BJ (cell line): ENCODE data around the gene PDHX. TPM values are rescaled to one million over a fixed set of nuclear protein-coding genes. Genes with fewer than 3 reads are reported as not detected.

Experiments used
- CTCF ChIA-PET: fragments of 350-600 bp; formaldehyde crosslinking; extraction: SDS; loops from one replicate; lab custom pipeline; 2021; ENCODE audit warnings: antibody characterized with exemption, inconsistent platforms; lab: Yijun Ruan, JAX
- POLR2A ChIA-PET: fragments of 300-600 bp; sonication (Branson Sonifier 250); formaldehyde crosslinking; extraction: SDS; loops from one replicate; lab custom pipeline; 2021; ENCODE audit warnings: antibody characterized with exemption; lab: Charles Lee
- DNase-seq: peaks from one replicate; pipeline ENCODE4 v3.0.0-alpha.2; 2011; ENCODE audit warnings: low read depth
- H3K27me3 ChIP-seq: 2 replicates; pipeline ENCODE4 v1.6.0; 2011; ENCODE audit warnings: low read length; ENCODE audit not compliant: control insufficient read depth, insufficient read depth
- H3K36me3 ChIP-seq: 2 replicates; pipeline ENCODE4 v1.5.1; 2011; ENCODE audit warnings: low read length; ENCODE audit not compliant: control insufficient read depth, insufficient read depth
- H3K4me3 ChIP-seq: 2 replicates; pipeline ENCODE4 v1.5.1; 2011; ENCODE audit warnings: low read depth, mild to moderate bottlenecking, control low read depth, low read length
- polyA plus RNA-seq: library from polyadenylated mRNA; depleted of rRNA; stranded (reverse); fragments of >200 nt; gene quantifications from 2 replicates; pipeline ENCODE4 v1.2.3, GENCODE V29; 2011
- TF ChIP-seq, protein P1 (sequence below): IDR thresholded peaks from 2 replicates; pipeline ENCODE4 v1.5.1; 2011; ENCODE audit warnings: low read depth, mild to moderate bottlenecking, control low read depth, inconsistent platforms, low read length, moderate library complexity; ENCODE audit not compliant: insufficient read depth

Gene PDHX
- polyA plus RNA-seq, 1 experiment: 21.7 TPM

DNA sequence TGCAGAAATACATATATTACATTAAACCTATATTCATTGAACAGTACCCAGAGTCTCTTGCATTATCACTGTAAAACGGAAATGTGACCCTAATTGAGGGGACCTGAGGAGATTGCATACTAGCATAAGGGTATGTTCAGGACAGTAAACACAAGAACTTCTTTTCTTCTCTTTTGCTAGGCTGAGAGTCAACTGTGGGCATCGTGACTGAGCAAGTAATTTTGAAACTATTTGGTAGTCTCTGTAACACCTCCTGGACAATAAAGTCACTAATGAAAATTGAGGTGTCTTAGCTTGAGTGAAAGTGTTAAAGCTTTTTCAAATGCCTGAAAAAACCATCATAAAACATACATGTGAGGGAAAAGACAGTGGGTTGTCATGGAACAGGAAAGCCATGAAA, 90.9 kb downstream of the PDHX start:
- H3K36me3 ChIP-seq: no peaks in the 10 kb centered on the region
- ChIA-PET CTCF (interaction anchor here (1.1 kb wide), 1 partner anchor 385 kb away, joined by 3 read pairs; no protein-coding TSS in a partner anchor), POLR2A (no interaction called here)
- no peak for DNase-seq
- H3K4me3 ChIP-seq: no peak overlapping the region
- TF ChIP-seq, protein P1, sequence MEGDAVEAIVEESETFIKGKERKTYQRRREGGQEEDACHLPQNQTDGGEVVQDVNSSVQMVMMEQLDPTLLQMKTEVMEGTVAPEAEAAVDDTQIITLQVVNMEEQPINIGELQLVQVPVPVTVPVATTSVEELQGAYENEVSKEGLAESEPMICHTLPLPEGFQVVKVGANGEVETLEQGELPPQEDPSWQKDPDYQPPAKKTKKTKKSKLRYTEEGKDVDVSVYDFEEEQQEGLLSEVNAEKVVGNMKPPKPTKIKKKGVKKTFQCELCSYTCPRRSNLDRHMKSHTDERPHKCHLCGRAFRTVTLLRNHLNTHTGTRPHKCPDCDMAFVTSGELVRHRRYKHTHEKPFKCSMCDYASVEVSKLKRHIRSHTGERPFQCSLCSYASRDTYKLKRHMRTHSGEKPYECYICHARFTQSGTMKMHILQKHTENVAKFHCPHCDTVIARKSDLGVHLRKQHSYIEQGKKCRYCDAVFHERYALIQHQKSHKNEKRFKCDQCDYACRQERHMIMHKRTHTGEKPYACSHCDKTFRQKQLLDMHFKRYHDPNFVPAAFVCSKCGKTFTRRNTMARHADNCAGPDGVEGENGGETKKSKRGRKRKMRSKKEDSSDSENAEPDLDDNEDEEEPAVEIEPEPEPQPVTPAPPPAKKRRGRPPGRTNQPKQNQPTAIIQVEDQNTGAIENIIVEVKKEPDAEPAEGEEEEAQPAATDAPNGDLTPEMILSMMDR: no peak
- no peaks in the 10 kb centered on the region for H3K27me3 ChIP-seq

DNA sequence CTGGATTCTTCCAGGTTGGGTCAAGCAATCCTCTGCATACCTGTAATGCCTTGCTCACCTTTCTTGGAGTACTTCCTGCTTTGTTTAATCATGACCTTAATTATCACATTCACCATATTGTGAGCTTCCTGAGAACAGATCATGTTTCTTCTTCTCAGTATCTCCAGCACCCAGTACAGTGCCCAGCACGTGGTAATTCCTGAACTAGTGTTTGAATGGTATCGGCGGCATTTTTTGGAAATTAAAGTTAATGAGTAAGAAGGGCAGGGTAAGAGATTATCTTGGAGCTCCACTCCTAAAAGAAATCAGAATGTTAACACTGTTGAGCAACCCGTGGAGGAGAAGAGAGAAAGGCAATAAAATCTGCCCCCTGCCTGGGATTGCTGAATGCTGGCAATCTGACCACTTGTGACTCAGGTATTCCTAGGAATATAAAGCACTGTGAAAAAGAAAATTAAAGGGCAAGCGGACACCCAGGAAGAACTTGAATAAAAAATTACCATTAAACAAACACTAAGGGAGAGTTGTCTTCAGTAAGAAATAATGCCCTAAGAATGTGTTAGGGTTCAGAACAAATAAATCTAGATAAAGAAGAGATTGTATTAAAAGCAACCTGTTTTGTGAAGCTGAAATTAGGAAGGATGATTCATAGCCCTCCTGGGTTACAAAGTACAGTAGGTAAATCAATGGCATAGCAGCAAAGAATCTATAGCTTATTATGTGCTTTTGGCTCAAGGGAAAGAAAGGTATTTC, 92.9 kb downstream of the PDHX start:
- H3K36me3 ChIP-seq: no peaks in the 10 kb centered on the region
- H3K27me3 ChIP-seq: no peaks in the 10 kb centered on the region
- POLR2A ChIA-PET: no interaction called here
- no peak overlapping the region for H3K4me3 ChIP-seq
- TF ChIP-seq, protein P1: no peak
- CTCF ChIA-PET: interaction anchor here (0.8 to 1.7 kb wide), 7 partner anchors 8 to 383 kb away, joined by 3 to 9 read pairs (median 3); no protein-coding TSS in a partner anchor
- DNase-seq: no peak

DNA sequence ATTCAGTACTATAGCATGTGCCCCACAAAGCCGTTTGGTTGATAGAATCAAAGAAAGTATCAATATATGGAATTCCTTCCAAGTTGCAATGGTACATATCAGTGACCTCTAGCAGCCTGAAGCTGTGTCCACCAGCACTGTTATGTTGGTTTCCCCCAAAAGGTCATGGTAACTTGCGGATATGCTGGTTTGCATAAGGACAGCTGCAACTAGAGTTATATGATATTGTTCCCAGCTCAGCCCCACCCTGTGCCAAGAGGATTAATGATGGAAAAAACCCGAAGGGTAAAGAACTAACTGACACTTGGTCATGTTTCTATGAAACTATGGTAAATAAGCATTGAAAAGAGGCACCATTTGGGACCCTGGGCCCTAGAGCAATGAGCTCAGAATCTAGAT, 93.5 kb downstream of the PDHX start:
- no peaks in the 10 kb centered on the region for H3K36me3 ChIP-seq
- no peaks in the 10 kb centered on the region for H3K27me3 ChIP-seq
- ChIA-PET CTCF (interaction anchor here (0.9 to 1.7 kb wide), 4 partner anchors 9 to 382 kb away, joined by 3 to 9 read pairs (median 4); no protein-coding TSS in a partner anchor), POLR2A (no interaction called here)
- no peak overlapping the region for H3K4me3 ChIP-seq
- TF ChIP-seq, protein P1: no peak
- DNase-seq: no peak

DNA sequence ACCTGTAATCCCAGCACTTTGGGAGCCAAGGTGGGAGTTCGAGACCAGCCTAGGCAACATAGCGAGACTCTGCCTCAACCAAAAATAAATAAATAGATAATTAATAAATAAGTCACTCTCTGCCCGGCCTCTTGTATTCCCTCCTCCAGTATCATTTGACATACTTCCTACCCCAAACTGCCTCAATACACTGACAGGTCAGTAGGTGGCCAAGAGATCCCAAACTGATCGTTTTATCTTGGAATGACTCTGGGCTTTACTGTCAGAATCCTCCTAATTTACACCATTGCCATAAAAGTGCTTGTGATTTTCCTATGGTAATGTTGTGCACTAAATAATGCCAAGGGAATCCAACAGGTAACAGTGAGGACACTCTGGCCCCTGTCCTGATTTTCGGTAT, 94.2 kb downstream of the PDHX start:
- Histone ChIP-seq H3K4me3 (no peak overlapping the region), H3K36me3 (no peaks in the 10 kb centered on the region), H3K27me3 (no peaks in the 10 kb centered on the region)
- DNase-seq: no peak
- ChIA-PET CTCF (interaction anchor here (0.9 to 1.6 kb wide), 2 partner anchors 10 to 11 kb away, joined by 3 to 4 read pairs; no protein-coding TSS in a partner anchor), POLR2A (no interaction called here)
- TF ChIP-seq, protein P1: no peak

DNA sequence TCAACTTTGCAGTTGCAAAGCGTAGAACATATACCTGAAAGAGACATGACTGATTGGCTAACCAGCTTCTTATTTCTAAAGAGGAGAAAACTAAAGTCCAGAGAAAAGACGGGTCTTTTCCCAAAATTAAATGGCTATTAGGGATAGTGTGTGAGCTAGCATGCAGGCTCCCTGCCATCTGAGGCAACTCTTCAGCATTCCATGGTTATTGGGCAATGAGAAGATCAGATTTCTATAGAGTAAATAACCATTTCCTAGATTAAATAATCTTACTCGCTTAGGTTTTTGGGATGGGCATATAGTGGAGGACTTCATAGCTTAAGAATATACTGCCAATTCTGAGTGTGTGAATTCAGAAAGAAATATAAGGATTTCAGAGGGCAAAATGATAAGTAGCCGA, 95.0 kb downstream of the PDHX start:
- TF ChIP-seq, protein P1: no peak
- POLR2A ChIA-PET: no interaction called here
- no peak overlapping the region for H3K4me3 ChIP-seq
- CTCF ChIA-PET: interaction anchor here (0.9 kb wide), 1 partner anchor 12 kb away, joined by 3 read pairs; no protein-coding TSS in a partner anchor
- H3K27me3 ChIP-seq: no peaks in the 10 kb centered on the region
- H3K36me3 ChIP-seq: no peaks in the 10 kb centered on the region
- no peak for DNase-seq
